K562 (cell line): ENCODE data around the gene CARMIL3. TPM values are rescaled to one million over a fixed set of nuclear protein-coding genes. Genes with fewer than 3 reads are reported as not detected.

Source experiments
- ATAC-seq: fragments of 200-7000 bp; cut with Tn5 transposase; 3 replicates; pipeline ENCODE4 v1.9.1; 2020; ENCODE audit warnings: moderate library complexity
- BruUV-seq: library from RNA; stranded (reverse); fragments of 400-500 nt; replicated peaks from 2 replicates; lab custom pipeline; 2021; lab: Mats Ljungman, UMichigan
- CTCF ChIA-PET: fragments of 300-600 bp; formaldehyde crosslinking; extraction: SDS; loops from one replicate; lab custom pipeline; 2021; ENCODE audit warnings: low intra/inter-chr PET ratio; lab: Yijun Ruan, JAX
- POLR2A ChIA-PET: fragments of 300-600, 350-650 bp; sonication (Branson Sonifier 250); formaldehyde crosslinking; extraction: SDS; loops from one replicate; lab custom pipeline; 2021; ENCODE audit warnings: antibody characterized with exemption, inconsistent platforms; lab: Yijun Ruan, JAX
- DNase-seq, 4 experiments: peaks; one replicate each; pipeline versions ENCODE4 v3.0.0 to v3.0.0-alpha.2; 2011 to 2018; ENCODE audit warnings: low spot score in 3 of 4, mixed read lengths in 3 of 4; ENCODE audit errors: extremely low read depth in 1 of 4
- FAIRE-seq: peaks from 2 replicates; lab custom pipeline; 2011; peaks lifted over from hg19 to GRCh38; lab: Jason Lieb, UNC
- H2AFZ ChIP-seq: 2 replicates; pipeline ENCODE4 v1.6.0; 2011; ENCODE audit warnings: low read depth, low read length, control low read depth, inconsistent platforms
- H3K27ac ChIP-seq: fragments of 200-600 bp; 3 replicates; pipeline ENCODE4 v1.8.0; 2011; ENCODE audit warnings: low read depth, mild to moderate bottlenecking, control low read depth, inconsistent platforms, low read length, moderate library complexity, mixed read lengths; ENCODE audit errors: extremely low read depth
- H3K27me3 ChIP-seq, 2 experiments: fragments of 300-600 bp in 1 of 2; 2 replicates in 1 of 2; 3 replicates in 1 of 2; pipeline versions ENCODE4 v1.6.0 to v1.8.0; 2011; ENCODE audit warnings: inconsistent platforms in 2 of 2, low read length in 2 of 2, mild to moderate bottlenecking in 1 of 2, mixed read lengths in 1 of 2, moderate library complexity in 1 of 2; ENCODE audit not compliant: control insufficient read depth in 2 of 2, insufficient read depth in 2 of 2
- H3K36me3 ChIP-seq: fragments of 300-600 bp; 3 replicates; pipeline ENCODE4 v1.8.0; 2011; ENCODE audit warnings: mild to moderate bottlenecking, low read length, inconsistent platforms; ENCODE audit not compliant: control insufficient read depth, insufficient read depth
- H3K4me1 ChIP-seq, 2 experiments: fragments of 200-600 bp in 1 of 2; replicated peaks in 1 of 2; 2 replicates in 1 of 2; 3 replicates in 1 of 2; pipeline versions ENCODE4 v1.5.1 to v1.8.0; 2011; ENCODE audit warnings: inconsistent platforms in 2 of 2, low read length in 2 of 2, mild to moderate bottlenecking in 1 of 2, mixed read lengths in 1 of 2, moderate library complexity in 1 of 2; ENCODE audit not compliant: control insufficient read depth in 2 of 2, insufficient read depth in 2 of 2
- H3K4me2 ChIP-seq: 2 replicates; pipeline ENCODE4 v1.6.1; 2011; ENCODE audit warnings: low read length, control low read depth, inconsistent platforms, mixed read lengths; ENCODE audit not compliant: insufficient read depth
- H3K4me3 ChIP-seq: fragments of 200-600 bp; sonication (generic), shearing (Covaris generic); 2 replicates; pipeline ENCODE4 v1.5.1; 2016; ENCODE audit warnings: control low read depth, inconsistent platforms
- H3K79me2 ChIP-seq: fragments of 200-600 bp; 3 replicates; pipeline ENCODE4 v1.8.0; 2011; ENCODE audit warnings: low read length, inconsistent platforms; ENCODE audit not compliant: control insufficient read depth, insufficient read depth
- H3K9ac ChIP-seq, 2 experiments: 2 replicates each; pipeline versions ENCODE4 v1.6.0 to v1.6.1; 2011; ENCODE audit warnings: low read depth in 2 of 2, low read length in 2 of 2, control low read depth in 1 of 2, inconsistent platforms in 1 of 2, mild to moderate bottlenecking in 1 of 2, mixed read lengths in 1 of 2; ENCODE audit not compliant: insufficient read depth in 1 of 2
- H3K9me1 ChIP-seq: one replicate; pipeline ENCODE4 v1.6.0; 2011; ENCODE audit warnings: inconsistent platforms, mild to moderate bottlenecking, low read length, moderate library complexity; ENCODE audit not compliant: control insufficient read depth, insufficient read depth
- H3K9me3 ChIP-seq: replicated peaks from 2 replicates; pipeline ENCODE4 v1.5.1; 2011; ENCODE audit warnings: low read depth, low read length, inconsistent platforms; ENCODE audit not compliant: control insufficient read depth, insufficient read depth
- H4K20me1 ChIP-seq: replicated peaks from 2 replicates; pipeline ENCODE4 v1.6.1; 2011; ENCODE audit warnings: low read length, inconsistent platforms, mixed read lengths; ENCODE audit not compliant: control insufficient read depth, insufficient read depth
- SMARCA4 ChIP-seq: fragments of 450-650 bp; IDR thresholded peaks from 2 replicates; pipeline ENCODE4 v1.6.1; 2016
- ZNF79 ChIP-seq: fragments of 250-450 bp; sonication (Bioruptor Pico); IDR thresholded peaks from 2 replicates; pipeline ENCODE4 v1.4.0; 2020; ENCODE audit warnings: low read depth, mild to moderate bottlenecking, moderate library complexity
- WGBS: fragments of 100-300 bp; shearing (Covaris generic); methylation state at CpG from one replicate; pipeline ENCODE4 v1.1.6; 2016; ENCODE audit warnings: low coverage, mixed read lengths; ENCODE audit not compliant: insufficient coverage; ENCODE audit errors: missing lambda C conversion rate; 5-methylcytosine and 5-hydroxymethylcytosine counted together
- in situ Hi-C: fragments of 300-500 bp; cut with MboI; formaldehyde crosslinking; loops from 4 replicates; pipeline ENCODE4 v1.15.0; 2018; ENCODE audit warnings: inconsistent platforms, mixed read lengths
- intact Hi-C: fragments of 100-400 bp; cut with micrococcal nuclease; formaldehyde crosslinking; loops from 2 replicates; pipeline ENCODE4 v1.14.2; 2022
- polyA plus RNA-seq, 8 experiments: library from polyadenylated mRNA; depleted of rRNA in 4 of 8; stranded (reverse) in 5 of 8; unstranded in 3 of 8; fragments of >200 nt; fragmentation: Nextera tagmentation in 2 of 8; fragmentation: Illumina TruSeq in 1 of 8; extraction: Ambion mirVana in 2 of 8; extraction: Trizol in 1 of 8; gene quantifications; 2 replicates each; pipeline versions ENCODE4 v1.2.1 to v1.2.3, GENCODE V29; 2011 to 2014; ENCODE audit warnings: inconsistent platforms in 1 of 8, missing spikeins in 1 of 8
- total RNA-seq, 7 experiments: library from RNA; depleted of rRNA in 6 of 7; stranded (reverse); fragments of >200 nt in 6 of 7; fragmentation: Illumina TruSeq in 2 of 7; extraction: Trizol in 2 of 7; gene quantifications; 2 replicates each; pipeline versions ENCODE4 v1.2.1 to v1.2.3, GENCODE V29; 2011 to 2021; ENCODE audit warnings: low replicate concordance in 1 of 7
- TF ChIP-seq, protein P1 (sequence below), 2 experiments: fragments of 450-650 bp; IDR thresholded peaks; 2 replicates each; pipeline ENCODE4 v1.6.1; 2016; ENCODE audit warnings: mild to moderate bottlenecking in 2 of 2, borderline replicate concordance in 1 of 2, low read depth in 1 of 2, moderate library complexity in 1 of 2
- TF ChIP-seq, protein P2 (sequence below): sonication (generic); formaldehyde crosslinking; IDR thresholded peaks from 2 replicates; pipeline ENCODE4 v1.8.1; 2023; ENCODE audit warnings: missing genetic modification reagents, mild to moderate bottlenecking, borderline replicate concordance

Gene CARMIL3
- total and polyA plus RNA-seq, 9 of the 15 experiments (the other 6 are each of a cell fraction or from before 2014, with no cell fraction given) = 0.01 to 0.11 (median 0.05) TPM; not detected in 5

DNA sequence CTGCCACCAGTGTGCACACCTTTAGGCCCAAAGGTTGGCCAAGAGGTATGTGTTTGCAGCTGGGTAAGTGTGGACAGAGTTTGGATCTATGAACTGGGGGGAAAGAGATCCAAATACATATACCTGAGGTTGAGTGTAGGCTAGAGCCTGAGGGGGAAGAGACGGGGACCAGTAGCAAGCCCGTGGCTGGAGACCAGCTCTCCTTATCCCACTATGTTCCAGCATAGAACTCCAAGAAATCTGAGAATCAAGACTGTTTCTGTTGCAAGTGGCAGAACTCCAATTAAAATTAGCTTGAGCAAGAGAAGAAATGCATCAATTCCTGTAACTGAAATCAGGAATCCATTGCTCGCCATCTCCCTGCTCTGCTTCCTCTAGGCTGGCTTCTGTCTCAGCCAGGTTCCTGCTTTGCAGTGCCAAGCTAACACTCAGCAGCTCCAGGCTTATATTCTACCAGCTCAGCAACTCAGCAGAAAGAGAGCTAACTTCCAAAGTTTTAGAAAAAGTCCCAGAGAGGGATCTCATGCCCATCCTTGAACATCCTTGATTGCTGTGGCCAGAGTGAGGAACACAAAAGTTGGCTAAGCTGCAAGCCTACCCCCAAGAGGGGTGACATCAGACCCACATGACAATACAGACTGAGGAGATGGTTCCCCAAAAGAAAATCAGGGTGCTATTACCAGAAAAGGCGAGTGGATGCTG is 40.8 kb downstream of the CARMIL3 start:
- CTCF ChIA-PET = no interaction called here
- Histone ChIP-seq H3K79me2 (peaks cover 29% of the 10 kb centered on the region), H3K9me3 (no peaks in the 10 kb centered on the region), H3K36me3 (peaks cover 11% of the 10 kb centered on the region; the same call in 2 of the 3 replicates), H4K20me1 (0 out of 2 replicates have a peak, but pooled peaks cover 2% of the 10 kb centered on the region), H3K9ac (0 out of 4 replicates have a peak overlapping the region, but pooled peaks of 1 of the 2 experiments have one; percentile 100), H3K4me2 (no peak overlapping the region), H2AFZ (no peak overlapping the region), H3K4me1 (peaks cover 20 to 22% of the 10 kb centered on the region in 2 experiments; a peak in 4 of 5 replicates), H3K27ac (peak overlapping the region; percentile 98; the same call in 1 of the 3 replicates), H3K4me3 (no peak overlapping the region), H3K9me1 (no peaks in the 10 kb centered on the region), H3K27me3 (no peaks in the 10 kb centered on the region)
- intact Hi-C loops = loop anchor here (10.0 kb wide), 2 partner anchors 52 to 78 kb away; partner anchors contain the start of genes EMC9, PSME2 and RNF31
- FAIRE-seq (no peak), ATAC-seq (no peak), DNase-seq (no peak)
- no TSS peak for BruUV-seq
- WGBS = 91% methylated on average over 4 of the region's 4 CpGs
- in situ Hi-C loops = loop anchor here (5.0 kb wide), 1 partner anchor 35 kb away; no protein-coding TSS in a partner anchor
- POLR2A ChIA-PET = interaction anchor here (0.9 to 5.8 kb wide), 5 partner anchors 11 to 69 kb away, joined by 3 to 40 read pairs (median 6); partner anchors contain the start of gene IRF9
- TF ChIP-seq, protein P1, sequence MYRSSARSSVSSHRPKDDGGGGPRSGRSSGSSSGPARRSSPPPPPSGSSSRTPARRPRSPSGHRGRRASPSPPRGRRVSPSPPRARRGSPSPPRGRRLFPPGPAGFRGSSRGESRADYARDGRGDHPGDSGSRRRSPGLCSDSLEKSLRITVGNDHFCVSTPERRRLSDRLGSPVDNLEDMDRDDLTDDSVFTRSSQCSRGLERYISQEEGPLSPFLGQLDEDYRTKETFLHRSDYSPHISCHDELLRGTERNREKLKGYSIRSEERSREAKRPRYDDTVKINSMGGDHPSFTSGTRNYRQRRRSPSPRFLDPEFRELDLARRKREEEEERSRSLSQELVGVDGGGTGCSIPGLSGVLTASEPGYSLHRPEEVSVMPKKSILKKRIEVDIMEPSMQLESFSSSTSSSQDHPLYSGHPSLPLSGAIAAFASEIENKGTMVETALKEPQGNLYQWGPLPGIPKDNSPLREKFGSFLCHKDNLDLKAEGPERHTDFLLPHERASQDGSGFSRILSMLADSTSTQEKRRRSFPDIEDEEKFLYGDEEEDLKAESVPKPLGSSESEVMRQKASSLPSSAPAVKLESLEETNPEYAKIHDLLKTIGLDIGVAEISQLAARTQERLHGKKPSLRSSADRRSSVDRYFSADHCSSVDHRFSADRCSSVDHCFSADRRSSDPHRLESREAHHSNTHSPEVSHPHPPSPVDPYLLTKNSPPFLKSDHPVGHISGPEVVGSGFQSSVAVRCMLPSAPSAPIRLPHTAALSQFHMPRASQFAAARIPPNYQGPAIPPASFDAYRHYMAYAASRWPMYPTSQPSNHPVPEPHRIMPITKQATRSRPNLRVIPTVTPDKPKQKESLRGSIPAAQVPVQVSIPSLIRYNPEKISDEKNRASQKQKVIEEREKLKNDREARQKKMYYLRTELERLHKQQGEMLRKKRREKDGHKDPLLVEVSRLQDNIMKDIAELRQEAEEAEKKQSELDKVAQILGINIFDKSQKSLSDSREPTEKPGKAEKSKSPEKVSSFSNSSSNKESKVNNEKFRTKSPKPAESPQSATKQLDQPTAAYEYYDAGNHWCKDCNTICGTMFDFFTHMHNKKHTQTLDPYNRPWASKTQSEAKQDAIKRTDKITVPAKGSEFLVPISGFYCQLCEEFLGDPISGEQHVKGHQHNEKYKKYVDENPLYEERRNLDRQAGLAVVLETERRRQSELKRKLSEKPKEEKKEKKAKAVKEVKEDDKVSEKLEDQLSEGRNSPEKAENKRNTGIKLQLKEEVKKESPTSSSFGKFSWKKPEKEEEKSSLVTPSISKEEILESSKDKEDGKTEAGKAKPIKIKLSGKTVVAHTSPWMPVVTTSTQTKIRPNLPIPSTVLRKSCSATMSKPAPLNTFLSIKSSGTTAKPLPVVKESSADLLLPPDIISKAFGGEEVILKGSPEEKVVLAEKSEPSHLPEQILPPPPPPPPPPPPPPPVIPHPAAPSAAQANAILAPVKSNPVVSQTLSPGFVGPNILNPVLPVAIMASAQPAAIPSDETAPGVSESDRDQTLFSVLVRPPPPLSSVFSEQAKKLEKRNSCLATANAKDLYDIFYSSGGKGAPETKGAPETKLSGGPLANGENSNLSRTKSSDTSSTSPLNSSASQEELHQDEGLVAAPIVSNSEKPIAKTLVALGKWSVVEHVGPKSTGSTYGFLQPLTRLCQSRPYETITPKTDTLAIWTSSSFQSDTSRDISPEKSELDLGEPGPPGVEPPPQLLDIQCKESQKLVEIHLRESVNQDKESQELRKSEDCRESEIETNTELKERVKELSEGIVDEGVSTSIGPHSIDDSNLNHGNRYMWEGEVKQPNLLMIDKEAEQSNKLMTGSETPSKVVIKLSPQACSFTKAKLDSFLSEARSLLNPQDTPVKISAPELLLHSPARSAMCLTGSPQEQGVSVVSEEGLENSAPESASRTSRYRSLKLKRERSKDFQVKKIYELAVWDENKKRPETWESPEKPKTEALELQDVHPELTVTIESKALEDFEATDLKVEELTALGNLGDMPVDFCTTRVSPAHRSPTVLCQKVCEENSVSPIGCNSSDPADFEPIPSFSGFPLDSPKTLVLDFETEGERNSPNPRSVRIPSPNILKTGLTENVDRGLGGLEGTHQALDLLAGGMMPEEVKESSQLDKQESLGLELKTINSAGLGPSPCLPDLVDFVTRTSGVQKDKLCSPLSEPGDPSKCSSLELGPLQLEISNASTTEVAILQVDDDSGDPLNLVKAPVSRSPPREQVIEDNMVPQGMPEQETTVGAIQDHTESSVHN (IDR thresholded peaks at IDR 0.05; ENCODE audit: borderline replicate concordance in 1 of 2, low read depth in 1 of 2) = no peak
- TF ChIP-seq ZNF79 (CRISPR knock-in tag) (no peak), SMARCA4 (no peak)
- TF ChIP-seq, protein P2, sequence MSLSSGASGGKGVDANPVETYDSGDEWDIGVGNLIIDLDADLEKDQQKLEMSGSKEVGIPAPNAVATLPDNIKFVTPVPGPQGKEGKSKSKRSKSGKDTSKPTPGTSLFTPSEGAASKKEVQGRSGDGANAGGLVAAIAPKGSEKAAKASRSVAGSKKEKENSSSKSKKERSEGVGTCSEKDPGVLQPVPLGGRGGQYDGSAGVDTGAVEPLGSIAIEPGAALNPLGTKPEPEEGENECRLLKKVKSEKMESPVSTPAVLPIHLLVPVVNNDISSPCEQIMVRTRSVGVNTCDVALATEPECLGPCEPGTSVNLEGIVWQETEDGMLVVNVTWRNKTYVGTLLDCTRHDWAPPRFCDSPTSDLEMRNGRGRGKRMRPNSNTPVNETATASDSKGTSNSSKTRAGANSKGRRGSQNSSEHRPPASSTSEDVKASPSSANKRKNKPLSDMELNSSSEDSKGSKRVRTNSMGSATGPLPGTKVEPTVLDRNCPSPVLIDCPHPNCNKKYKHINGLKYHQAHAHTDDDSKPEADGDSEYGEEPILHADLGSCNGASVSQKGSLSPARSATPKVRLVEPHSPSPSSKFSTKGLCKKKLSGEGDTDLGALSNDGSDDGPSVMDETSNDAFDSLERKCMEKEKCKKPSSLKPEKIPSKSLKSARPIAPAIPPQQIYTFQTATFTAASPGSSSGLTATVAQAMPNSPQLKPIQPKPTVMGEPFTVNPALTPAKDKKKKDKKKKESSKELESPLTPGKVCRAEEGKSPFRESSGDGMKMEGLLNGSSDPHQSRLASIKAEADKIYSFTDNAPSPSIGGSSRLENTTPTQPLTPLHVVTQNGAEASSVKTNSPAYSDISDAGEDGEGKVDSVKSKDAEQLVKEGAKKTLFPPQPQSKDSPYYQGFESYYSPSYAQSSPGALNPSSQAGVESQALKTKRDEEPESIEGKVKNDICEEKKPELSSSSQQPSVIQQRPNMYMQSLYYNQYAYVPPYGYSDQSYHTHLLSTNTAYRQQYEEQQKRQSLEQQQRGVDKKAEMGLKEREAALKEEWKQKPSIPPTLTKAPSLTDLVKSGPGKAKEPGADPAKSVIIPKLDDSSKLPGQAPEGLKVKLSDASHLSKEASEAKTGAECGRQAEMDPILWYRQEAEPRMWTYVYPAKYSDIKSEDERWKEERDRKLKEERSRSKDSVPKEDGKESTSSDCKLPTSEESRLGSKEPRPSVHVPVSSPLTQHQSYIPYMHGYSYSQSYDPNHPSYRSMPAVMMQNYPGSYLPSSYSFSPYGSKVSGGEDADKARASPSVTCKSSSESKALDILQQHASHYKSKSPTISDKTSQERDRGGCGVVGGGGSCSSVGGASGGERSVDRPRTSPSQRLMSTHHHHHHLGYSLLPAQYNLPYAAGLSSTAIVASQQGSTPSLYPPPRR (CRISPR knock-in tag) = no peak
